CD4-positive, alpha-beta T cell treated with Interleukin-15 for 4 hours (primary cell): ENCODE measurements around the gene NXF2.
A peak's percentile ranks its signal among the peaks of the same experiment; 100 is the strongest.
"Not testable (repeated sequence)": the region's sequence is repeated elsewhere in the genome, so short reads cannot be mapped to it uniquely, and the experiment has no call there.

Source experiments
- DNase-seq: peaks from one replicate; pipeline ENCODE4 v3.0.0-alpha.2; 2020; ENCODE audit warnings: low spot score

NXF2 gene

GRCh38 chrX:102246893-102247292 lies at the start of gene NXF2:
NXF2 (plus strand) TSS chrX:102247167; CDS start chrX:102307079, 59,912 bp downstream.
- DNase-seq: not testable (repeated sequence)

GRCh38 chrX:102207940-102208339 lies 39.0 kb upstream of the NXF2 start:
- not testable (repeated sequence) for DNase-seq

- DNase-seq: not testable (repeated sequence)
Measured at GRCh38 chrX:102214986-102215385, 32.0 kb upstream of the NXF2 start, which contains the start of gene TCP11X1. TCP11X1 (plus strand) TSS chrX:102215301.

- DNase-seq: not testable (repeated sequence)
Measured at GRCh38 chrX:102216497-102216896, 30.5 kb upstream of the NXF2 start.

- DNase-seq: not testable (repeated sequence)
Measured at GRCh38 chrX:102235678-102236077, 11.3 kb upstream of the NXF2 start.

- DNase-seq: not testable (repeated sequence)
Measured at GRCh38 chrX:102240265-102240664, 6.7 kb upstream of the NXF2 start.

- not testable (repeated sequence) for DNase-seq
Measured at GRCh38 chrX:102272231-102272630, 25.3 kb downstream of the NXF2 start.

GRCh38 chrX:102338162-102338561 lies 91.2 kb downstream of the NXF2 start:
- no peak for DNase-seq

- DNase-seq: peak; percentile 13
Measured at GRCh38 chrX:102339312-102340298, 92.6 kb downstream of the NXF2 start.

- no peak for DNase-seq
Measured at GRCh38 chrX:102341867-102342266, 94.9 kb downstream of the NXF2 start.

GRCh38 chrX:102345916-102346315 lies 98.9 kb downstream of the NXF2 start:
- peak; percentile 55 for DNase-seq
